Effector memory CD4-positive, alpha-beta T cell (primary cell): ENCODE results near the gene CD164.

Experiments
- DNase-seq, 3 donors: peaks; one replicate each; pipeline ENCODE4 v3.0.0-alpha.2; 2020
- H3K27ac ChIP-seq: 2 replicates; pipeline ENCODE4 v1.7.0; 2013; ENCODE audit warnings: mild to moderate bottlenecking, low read length, moderate library complexity; ENCODE audit not compliant: insufficient read depth, poor library complexity, severe bottlenecking
- H3K27me3 ChIP-seq: replicated peaks from 2 replicates; pipeline ENCODE4 v1.7.0; 2013; ENCODE audit warnings: mild to moderate bottlenecking, low read length; ENCODE audit not compliant: insufficient read depth, control insufficient read depth, poor library complexity, severe bottlenecking
- H3K36me3 ChIP-seq: 2 replicates; pipeline ENCODE4 v1.7.0; 2013; ENCODE audit warnings: mild to moderate bottlenecking, low read length, moderate library complexity; ENCODE audit not compliant: control insufficient read depth, insufficient read depth
- H3K4me1 ChIP-seq: 2 replicates; pipeline ENCODE4 v1.7.0; 2013; ENCODE audit warnings: low read length, mild to moderate bottlenecking; ENCODE audit not compliant: control insufficient read depth, insufficient read depth, poor library complexity, severe bottlenecking
- H3K4me3 ChIP-seq: 2 replicates; pipeline ENCODE4 v1.7.0; 2013; ENCODE audit warnings: low read length, low read depth, mild to moderate bottlenecking; ENCODE audit not compliant: insufficient read depth, poor library complexity, severe bottlenecking
- H3K9me3 ChIP-seq: 2 replicates; pipeline ENCODE4 v1.7.0; 2013; ENCODE audit warnings: mild to moderate bottlenecking, low read length, moderate library complexity; ENCODE audit not compliant: control insufficient read depth

Gene CD164

DNA sequence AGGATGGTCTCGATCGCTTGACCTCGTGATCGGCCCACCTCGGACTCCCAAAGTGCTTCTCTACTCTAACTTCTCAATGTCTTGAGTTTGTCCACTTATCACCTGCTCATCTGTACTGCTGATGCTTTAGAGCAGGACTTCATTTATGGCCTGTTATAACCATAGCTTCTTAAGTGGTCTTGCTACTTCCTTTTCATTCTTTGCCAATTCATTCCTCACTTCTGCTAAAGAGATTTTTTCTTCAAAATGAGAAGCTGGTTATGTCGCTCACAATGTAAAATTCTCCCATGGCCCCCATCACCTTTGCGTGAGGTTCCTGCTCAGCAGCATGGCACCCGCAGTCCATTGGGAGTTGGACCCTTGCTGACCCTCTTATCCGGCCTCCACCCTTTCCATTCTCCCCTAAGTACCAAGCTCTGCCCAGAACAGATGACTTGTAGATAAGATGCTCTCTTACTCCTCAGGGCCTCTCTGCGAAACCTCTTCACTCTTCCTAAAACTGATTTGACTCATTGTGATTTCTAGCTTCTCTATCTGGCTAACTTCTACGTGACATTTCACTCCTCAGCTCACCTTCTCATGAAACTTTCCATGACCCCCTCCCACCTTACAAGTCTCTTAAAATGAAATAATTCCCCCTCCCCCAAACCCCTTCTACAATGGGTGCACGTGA lies 13.9 kb upstream of the CD164 start:
- no peak for DNase-seq
- no peaks in the 10 kb centered on the region for H3K9me3 ChIP-seq
- H3K27ac ChIP-seq = no peak overlapping the region
- H3K4me1 ChIP-seq = no peaks in the 10 kb centered on the region
- no peaks in the 10 kb centered on the region for H3K27me3 ChIP-seq
- no peaks in the 10 kb centered on the region for H3K36me3 ChIP-seq
- H3K4me3 ChIP-seq = no peak overlapping the region

DNA sequence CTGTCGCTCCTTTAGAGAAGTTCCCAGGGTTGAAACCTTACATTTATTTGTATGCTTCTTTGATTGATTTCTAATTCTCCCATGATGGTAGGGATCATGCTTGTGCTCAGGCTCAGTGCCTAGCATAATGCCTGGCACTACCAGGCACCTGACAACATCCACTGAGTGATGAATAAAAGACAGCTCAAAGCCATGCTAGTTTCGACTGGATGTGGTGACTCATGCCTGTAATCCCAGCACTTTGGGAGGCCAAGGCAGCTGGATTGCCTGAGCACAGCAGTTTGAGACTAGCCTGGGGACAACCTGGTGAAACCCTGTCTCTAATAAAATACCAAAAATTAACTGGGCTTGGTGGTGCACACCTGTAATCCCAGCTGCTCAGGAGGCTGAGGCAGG lies 11.6 kb upstream of the CD164 start:
- H3K36me3 ChIP-seq = no peaks in the 10 kb centered on the region
- no peaks in the 10 kb centered on the region for H3K9me3 ChIP-seq
- no peaks in the 10 kb centered on the region for H3K4me1 ChIP-seq
- no peak overlapping the region for H3K4me3 ChIP-seq
- H3K27ac ChIP-seq = no peak overlapping the region
- H3K27me3 ChIP-seq = no peaks in the 10 kb centered on the region
- no peak for DNase-seq

DNA sequence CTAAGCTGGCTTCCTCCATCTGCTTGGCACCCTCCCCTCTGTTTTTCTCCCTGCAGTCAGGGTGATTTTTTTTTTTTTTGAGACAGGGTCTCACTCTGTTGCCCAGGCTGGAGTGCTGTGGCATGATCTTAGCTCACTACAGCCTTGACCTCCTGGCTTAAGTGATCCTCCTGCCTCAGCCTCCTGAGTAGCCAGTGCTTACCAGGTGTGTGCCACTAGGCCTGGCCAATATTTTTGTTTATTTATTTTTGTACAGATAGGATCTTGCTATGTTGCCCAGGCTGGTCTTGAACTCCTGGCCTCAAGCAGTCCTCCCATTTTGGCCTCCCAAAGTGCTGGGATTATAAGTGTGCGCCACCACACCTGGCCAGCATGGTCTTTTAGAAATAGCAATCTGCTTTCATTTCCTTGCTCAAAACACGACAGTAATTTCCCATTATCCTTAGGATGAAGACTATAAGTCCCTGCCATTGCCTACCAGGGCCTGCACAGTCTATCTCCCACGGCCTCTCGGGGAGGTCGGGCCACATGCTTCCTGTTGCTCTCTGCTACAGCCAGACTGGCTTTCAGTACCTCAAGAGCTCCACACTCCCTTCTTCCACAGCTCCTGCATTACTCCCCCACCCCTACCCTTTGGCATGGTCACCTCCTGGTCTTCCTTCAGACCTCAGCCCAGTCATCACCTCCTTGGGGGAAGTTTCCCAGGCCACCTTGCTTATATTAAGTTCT lies 11.1 kb upstream of the CD164 start:
- Histone ChIP-seq H3K27me3 (no peaks in the 10 kb centered on the region), H3K4me3 (no peak overlapping the region), H3K4me1 (no peaks in the 10 kb centered on the region), H3K27ac (no peak overlapping the region), H3K9me3 (no peaks in the 10 kb centered on the region), H3K36me3 (no peaks in the 10 kb centered on the region)
- no peak for DNase-seq

DNA sequence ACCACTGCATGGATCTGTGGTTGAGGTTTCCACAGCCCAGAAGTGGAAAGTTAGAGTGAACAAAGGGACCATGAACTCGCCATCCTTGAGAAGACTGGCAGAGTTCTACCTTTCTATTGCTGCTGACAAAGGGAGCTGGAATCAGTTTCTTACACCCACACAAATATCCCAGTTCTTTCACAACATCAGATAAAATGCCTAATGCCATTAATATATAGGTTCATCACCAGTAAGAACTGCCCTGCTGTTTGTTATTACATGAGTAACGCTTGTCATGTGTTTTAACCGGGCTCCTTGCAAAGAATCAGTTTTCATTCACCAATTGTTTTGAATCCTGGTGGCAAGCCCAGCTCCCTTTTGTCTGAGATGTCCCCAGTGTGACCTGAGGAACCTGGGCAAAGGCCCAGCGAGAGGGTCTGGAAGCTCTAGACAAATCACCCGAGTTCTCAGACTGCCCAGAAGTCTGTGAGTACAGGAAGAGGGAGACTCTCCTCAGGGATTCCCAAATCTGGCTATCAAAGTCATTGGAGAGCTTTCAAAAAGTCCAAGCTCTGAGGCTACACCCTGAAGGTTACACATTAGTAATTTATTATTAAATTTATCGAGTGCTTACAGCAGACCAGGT lies 7.5 kb upstream of the CD164 start:
- H3K27ac ChIP-seq = no peak overlapping the region
- DNase-seq = no peak
- no peaks in the 10 kb centered on the region for H3K4me1 ChIP-seq
- no peak overlapping the region for H3K4me3 ChIP-seq
- no peaks in the 10 kb centered on the region for H3K36me3 ChIP-seq
- no peaks in the 10 kb centered on the region for H3K27me3 ChIP-seq
- H3K9me3 ChIP-seq = no peaks in the 10 kb centered on the region

DNA sequence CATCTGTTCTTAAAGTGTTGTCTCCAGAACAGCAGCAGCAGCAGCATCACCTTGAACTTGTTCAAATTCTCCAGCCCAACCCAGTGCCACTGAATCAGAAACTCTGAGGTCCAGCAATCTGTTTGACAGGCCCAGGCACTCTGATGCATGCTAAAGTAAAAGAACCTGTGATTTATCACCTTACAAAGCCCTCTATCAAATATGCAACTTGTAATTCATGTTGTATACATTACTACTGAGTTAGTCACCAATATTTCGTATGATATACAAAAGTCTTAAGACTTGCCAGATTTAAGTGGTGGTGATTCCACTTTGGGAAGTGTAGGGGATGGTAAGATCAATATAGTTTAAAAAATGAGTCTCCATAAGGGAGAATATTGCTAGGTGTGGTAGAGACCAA lies 6.0 kb upstream of the CD164 start:
- Histone ChIP-seq H3K27ac (no peak overlapping the region), H3K9me3 (no peaks in the 10 kb centered on the region)

DNA sequence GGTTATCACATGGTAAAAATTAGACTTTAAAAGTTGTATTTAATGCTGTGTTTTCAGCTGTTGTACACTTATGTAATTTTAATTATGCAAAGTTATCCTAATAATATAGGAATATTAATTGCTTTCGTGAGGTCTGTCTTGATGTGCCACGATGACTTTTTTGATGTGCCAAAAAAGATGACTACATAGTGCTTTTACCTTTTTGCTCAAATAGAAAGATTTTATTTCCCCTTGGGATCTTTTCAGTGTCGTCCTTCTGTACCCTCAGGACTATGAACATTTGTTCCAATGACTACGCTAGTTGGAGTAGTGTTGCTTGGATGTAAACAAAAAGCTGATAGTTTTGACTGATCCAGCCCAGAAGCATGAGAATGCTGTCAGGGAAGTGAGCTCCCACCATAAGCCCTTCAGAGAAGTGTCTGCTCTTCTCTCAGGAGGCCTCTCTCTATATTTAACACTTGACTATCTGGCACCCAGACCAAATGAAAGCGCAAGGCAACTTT lies 1.2 kb upstream of the CD164 start:
- Histone ChIP-seq H3K9me3 (no peaks in the 10 kb centered on the region), H3K36me3 (no peaks in the 10 kb centered on the region), H3K4me1 (peaks cover 17% of the 10 kb centered on the region), H3K27ac (peak overlapping the region; percentile 91), H3K27me3 (no peaks in the 10 kb centered on the region), H3K4me3 (peak overlapping the region; percentile 77)
- no peak for DNase-seq

More for the DNA sequence above, 6.0 kb upstream of the CD164 start:
- H3K27me3 ChIP-seq = no peaks in the 10 kb centered on the region
- no peak overlapping the region for H3K4me3 ChIP-seq
- no peaks in the 10 kb centered on the region for H3K4me1 ChIP-seq
- DNase-seq = no peak
- no peaks in the 10 kb centered on the region for H3K36me3 ChIP-seq

DNA sequence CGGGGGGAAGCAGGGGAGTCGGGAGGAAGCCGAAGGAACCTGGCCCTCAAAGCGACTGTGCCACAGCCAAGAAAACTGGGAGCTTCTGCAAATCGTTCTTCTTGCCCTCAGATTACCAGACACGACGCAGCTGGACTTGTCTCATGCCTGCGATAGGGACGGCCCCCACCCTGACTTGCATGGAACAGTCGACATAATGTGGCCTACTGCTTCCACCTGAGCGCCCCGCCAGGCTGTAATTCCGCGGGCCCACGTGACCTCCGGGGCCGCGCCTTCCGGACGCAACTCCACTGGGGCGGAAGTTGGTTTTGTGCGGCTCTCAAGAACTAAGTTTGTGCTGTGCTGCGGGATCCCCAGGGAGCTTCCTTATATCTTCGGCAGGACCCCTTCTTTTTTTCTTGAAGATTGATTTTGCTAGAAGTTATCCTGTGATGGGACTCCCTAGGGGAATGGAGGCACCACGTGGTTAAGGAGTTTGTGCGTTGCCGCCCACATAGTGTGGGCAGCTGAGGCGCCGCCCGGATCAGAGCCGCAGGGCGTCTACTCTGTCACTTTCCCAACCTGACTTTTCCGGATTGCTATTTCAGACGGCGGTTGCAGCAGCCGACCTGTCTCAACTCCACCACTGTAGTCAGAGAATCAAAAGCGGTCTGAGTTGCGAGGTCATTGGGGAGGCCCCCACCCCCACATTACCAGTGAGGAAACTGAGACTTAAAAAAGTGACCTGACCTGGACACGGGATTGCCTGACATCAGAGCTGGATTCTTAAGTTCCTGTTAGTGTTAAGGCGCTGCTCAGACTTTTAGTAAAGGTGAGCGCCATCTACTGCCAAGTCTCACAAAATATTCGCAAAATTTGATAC lies 540 bp upstream of the CD164 start:
- DNase-seq = peak; percentile 83 to 89 (median 88)
- peak overlapping the region; percentile 77 for H3K4me3 ChIP-seq
- H3K27ac ChIP-seq = peak overlapping the region; percentile 91
- H3K27me3 ChIP-seq = no peaks in the 10 kb centered on the region
- H3K9me3 ChIP-seq = no peaks in the 10 kb centered on the region
- H3K36me3 ChIP-seq = peaks cover 4% of the 10 kb centered on the region
- peaks cover 17% of the 10 kb centered on the region for H3K4me1 ChIP-seq

DNA sequence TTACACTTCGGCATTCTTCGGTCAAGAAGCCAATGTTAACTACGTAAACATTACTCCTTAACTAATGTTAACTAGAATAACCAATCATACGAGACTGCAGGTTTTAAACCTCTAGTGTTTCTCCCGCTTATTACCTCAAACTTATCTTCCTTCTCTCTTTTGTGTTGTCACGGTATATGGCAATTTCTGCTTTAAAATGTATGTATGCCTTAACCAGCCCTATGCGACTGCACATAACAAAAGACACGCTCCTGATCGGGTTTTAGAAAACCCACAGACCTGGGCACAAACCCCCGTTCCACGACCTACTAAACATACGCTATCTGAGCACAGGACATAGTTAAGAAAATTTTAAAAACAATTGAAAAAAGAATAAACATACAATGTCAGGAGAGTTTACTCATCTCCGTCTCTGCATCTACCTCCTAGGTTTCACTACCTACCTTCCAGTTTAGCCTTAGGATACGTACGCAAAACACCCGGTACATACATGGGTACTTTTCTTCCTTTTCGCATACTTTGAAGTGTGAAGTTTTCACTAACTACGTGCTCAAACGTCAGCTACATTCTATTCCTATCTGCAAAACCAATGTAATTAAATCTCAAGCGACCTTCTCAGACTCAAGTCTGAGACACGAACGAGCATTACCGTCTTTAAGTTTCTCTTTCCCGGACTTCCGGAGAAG lies 1.1 kb downstream of the CD164 start:
- Histone ChIP-seq H3K4me1 (peaks cover 21% of the 10 kb centered on the region), H3K9me3 (no peaks in the 10 kb centered on the region), H3K4me3 (peak overlapping the region; percentile 77), H3K36me3 (peaks cover 19% of the 10 kb centered on the region), H3K27me3 (no peaks in the 10 kb centered on the region), H3K27ac (peak overlapping the region; percentile 91)
- DNase-seq = no peak

DNA sequence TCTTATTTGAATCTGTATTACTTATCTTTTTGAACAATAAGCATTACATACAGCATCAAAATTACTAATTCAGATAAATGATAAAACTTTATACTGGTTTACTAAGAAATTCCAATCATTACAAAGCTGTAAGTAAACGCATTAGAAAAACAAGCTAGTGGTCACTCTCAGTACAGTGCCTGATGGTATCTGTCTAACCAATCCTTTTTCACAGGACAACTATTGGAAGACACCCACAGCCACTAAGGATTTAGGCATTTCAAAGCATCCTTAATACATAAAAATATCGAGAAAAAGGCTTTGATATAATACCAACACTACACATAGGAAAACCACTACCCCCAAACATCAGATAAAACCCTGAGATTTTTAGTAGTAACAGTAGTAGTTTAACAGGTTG lies 2.6 kb downstream of the CD164 start:
- H3K4me1 ChIP-seq = peaks cover 21% of the 10 kb centered on the region
- no peaks in the 10 kb centered on the region for H3K27me3 ChIP-seq
- no peak for DNase-seq
- H3K36me3 ChIP-seq = peaks cover 34% of the 10 kb centered on the region
- no peaks in the 10 kb centered on the region for H3K9me3 ChIP-seq
- peak overlapping the region; percentile 91 for H3K27ac ChIP-seq
- H3K4me3 ChIP-seq = peak overlapping the region; percentile 77
